PC-3 (cell line): ENCODE measurements around the gene BMP7. TPM values are rescaled to one million over a fixed set of nuclear protein-coding genes. Genes with fewer than 3 reads are reported as not detected.
A peak's percentile ranks its signal among the peaks of the same experiment; 100 is the strongest.

Experiments used
- ATAC-seq: fragments of 200-7000 bp; cut with Tn5 transposase; 2 replicates; pipeline ENCODE4 v1.9.1; 2020; ENCODE audit warnings: mild to moderate bottlenecking, moderate library complexity
- BruUV-seq: library from RNA; stranded (reverse); fragments of 400-500 nt; replicated peaks from 2 replicates; lab custom pipeline; 2021; lab: Mats Ljungman, UMichigan
- CTCF ChIA-PET: fragments of 300-600 bp; sonication (Branson Sonifier 250); formaldehyde crosslinking; loops from one replicate; lab custom pipeline; 2022; ENCODE audit warnings: antibody characterized with exemption; lab: Charles Lee
- POLR2A ChIA-PET: fragments of 300-600 bp; sonication (Branson Sonifier 250); formaldehyde crosslinking; loops from one replicate; lab custom pipeline; 2022; ENCODE audit warnings: antibody characterized with exemption; ENCODE audit not compliant: unreplicated experiment; lab: Charles Lee
- DNase-seq: peaks from one replicate; pipeline ENCODE4 v3.0.0-alpha.2; 2015
- H2AFZ ChIP-seq: fragments of 300-600 bp; sonication (generic); 2 replicates; pipeline ENCODE4 v1.6.0; 2016; ENCODE audit warnings: antibody characterized with exemption, low read length
- H3F3A ChIP-seq: fragments of 300-600 bp; sonication (generic); one replicate; pipeline ENCODE4 v1.6.0; 2017; ENCODE audit warnings: antibody characterized with exemption, low read length, control low read depth, mild to moderate bottlenecking; ENCODE audit not compliant: unreplicated experiment
- H3K27ac ChIP-seq: fragments of 300-600 bp; sonication (generic); 2 replicates; pipeline ENCODE4 v1.5.1; 2016; ENCODE audit warnings: mild to moderate bottlenecking, low read length
- H3K27me3 ChIP-seq: fragments of 300-600 bp; sonication (generic); 2 replicates; pipeline ENCODE4 v1.6.1; 2016; ENCODE audit warnings: low read length, mixed read lengths
- H3K36me3 ChIP-seq: fragments of 300-600 bp; sonication (generic); 2 replicates; pipeline ENCODE4 v1.6.1; 2016; ENCODE audit warnings: low read depth, mixed run types, low read length, mixed read lengths
- H3K4me1 ChIP-seq: fragments of 300-600 bp; sonication (generic); 2 replicates; pipeline ENCODE4 v1.5.1; 2016; ENCODE audit warnings: low read length; ENCODE audit not compliant: insufficient read depth
- H3K4me2 ChIP-seq: fragments of 300-600 bp; sonication (generic); 2 replicates; pipeline ENCODE4 v1.6.0; 2016; ENCODE audit warnings: low read length
- H3K4me3 ChIP-seq: fragments of 300-600 bp; sonication (generic); 2 replicates; pipeline ENCODE4 v1.5.1; 2016; ENCODE audit warnings: mild to moderate bottlenecking, low read length, mixed read lengths
- H3K79me2 ChIP-seq: fragments of 300-600 bp; sonication (generic); 2 replicates; pipeline ENCODE4 v1.6.1; 2017; ENCODE audit warnings: low read length, mixed read lengths
- H3K9ac ChIP-seq: fragments of 300-600 bp; sonication (generic); 2 replicates; pipeline ENCODE4 v1.6.0; 2016; ENCODE audit warnings: mild to moderate bottlenecking, low read length
- H3K9me2 ChIP-seq: fragments of 300-600 bp; sonication (generic); replicated peaks from 2 replicates; pipeline ENCODE4 v1.6.1; 2016; ENCODE audit warnings: mixed run types, low read length, mixed read lengths
- H3K9me3 ChIP-seq: fragments of 300-600 bp; sonication (generic); 2 replicates; pipeline ENCODE4 v1.6.1; 2016; ENCODE audit warnings: low read length, mixed read lengths
- H4K20me1 ChIP-seq: fragments of 300-600 bp; sonication (generic); 2 replicates; pipeline ENCODE4 v1.6.1; 2016; ENCODE audit warnings: low read length, mixed read lengths
- EZH2 ChIP-seq: fragments of 300-600 bp; sonication (generic); IDR thresholded peaks from one replicate; pipeline ENCODE4 v1.6.1; 2017; ENCODE audit warnings: antibody characterized with exemption, mild to moderate bottlenecking, low read length; ENCODE audit not compliant: unreplicated experiment
- EZH2phosphoT487 ChIP-seq: fragments of 300-600 bp; sonication (generic); IDR thresholded peaks from 2 replicates; pipeline ENCODE4 v1.6.1; 2018; ENCODE audit warnings: mild to moderate bottlenecking, antibody characterized with exemption, low read length, borderline replicate concordance
- intact Hi-C: fragments of 100-400 bp; cut with micrococcal nuclease; formaldehyde crosslinking; loops from 2 replicates; pipeline ENCODE4 v1.9.0; 2023
- total RNA-seq: library from RNA; depleted of rRNA; stranded (reverse); fragments of >200 nt; gene quantifications from 2 replicates; pipeline ENCODE4 v1.2.3, GENCODE V29; 2014
- TF ChIP-seq, protein P1 (sequence below): fragments of 300-600 bp; sonication (generic); conservative IDR thresholded peaks from 2 replicates; pipeline ENCODE4 v1.5.1; 2017; ENCODE audit warnings: antibody characterized with exemption, low read depth, mild to moderate bottlenecking, low read length

Gene BMP7
- total RNA-seq, 1 experiment from 2014 or later: not detected

DNA sequence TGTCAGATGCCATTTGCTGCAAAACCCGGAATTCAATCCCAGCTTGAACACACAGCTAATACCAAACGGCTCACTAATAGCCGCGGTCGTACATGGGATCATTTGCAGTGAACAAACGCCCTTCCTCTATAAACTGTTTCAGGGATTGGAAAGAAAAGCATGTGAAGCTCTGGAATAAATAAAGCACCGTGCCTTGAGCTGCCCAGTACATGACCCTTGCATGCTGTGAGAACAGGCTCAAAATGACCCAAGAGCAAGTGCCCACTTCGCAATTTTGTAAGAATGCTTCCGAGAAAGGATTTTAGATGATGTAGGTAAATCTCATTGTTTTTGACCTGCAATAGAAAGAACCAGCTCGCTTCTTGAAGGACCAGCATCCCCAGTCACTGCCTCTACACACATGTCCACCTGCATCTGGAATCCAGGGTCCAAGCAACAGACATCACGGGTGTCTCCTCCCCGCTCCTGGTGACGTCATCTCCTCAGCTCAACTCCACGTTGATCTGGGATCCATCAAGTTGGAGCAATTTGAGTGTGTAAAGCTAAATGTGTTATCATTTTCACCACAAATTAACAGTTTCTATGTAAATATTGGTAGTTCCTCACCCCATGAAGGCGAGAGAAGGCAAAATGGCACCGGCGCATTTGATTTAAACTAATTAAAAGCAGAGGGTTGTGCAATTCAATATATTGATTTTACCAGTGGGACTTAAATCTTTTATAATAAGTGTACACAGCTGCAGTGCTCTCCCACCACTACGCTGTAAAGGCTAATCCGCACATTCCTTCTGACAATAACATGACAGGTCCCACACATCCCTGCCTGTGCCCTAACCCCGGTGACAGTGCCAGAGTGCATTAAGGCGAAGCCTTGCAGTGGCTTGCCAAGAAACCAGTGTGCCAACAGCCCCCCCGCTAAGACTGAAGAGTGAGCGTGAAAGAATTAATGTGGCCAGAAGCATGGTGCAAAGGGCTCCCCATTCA lies 6.2 kb downstream of the BMP7 start:
- BruUV-seq: no TSS peak
- DNase-seq (no peak), ATAC-seq (no peak)
- Histone ChIP-seq H3K36me3 (no peaks in the 10 kb centered on the region), H3K9me3 (no peaks in the 10 kb centered on the region), H2AFZ (no peak overlapping the region), H3K9ac (no peak overlapping the region), H3K9me2 (no peaks in the 10 kb centered on the region), H3K27me3 (peaks cover 89% of the 10 kb centered on the region), H3K4me2 (no peak overlapping the region), H3K79me2 (no peaks in the 10 kb centered on the region), H3F3A (no peaks in the 10 kb centered on the region), H3K4me3 (no peak overlapping the region), H3K4me1 (no peaks in the 10 kb centered on the region), H3K27ac (no peak overlapping the region), H4K20me1 (no peaks in the 10 kb centered on the region)
- ChIA-PET POLR2A (interaction anchor here (1.0 kb wide), 1 partner anchor 120 kb away, joined by 3 read pairs; no protein-coding TSS in a partner anchor), CTCF (interaction anchor here (0.6 kb wide), 1 partner anchor 72 kb away, joined by 3 read pairs; no protein-coding TSS in a partner anchor)
- TF ChIP-seq, protein P1, sequence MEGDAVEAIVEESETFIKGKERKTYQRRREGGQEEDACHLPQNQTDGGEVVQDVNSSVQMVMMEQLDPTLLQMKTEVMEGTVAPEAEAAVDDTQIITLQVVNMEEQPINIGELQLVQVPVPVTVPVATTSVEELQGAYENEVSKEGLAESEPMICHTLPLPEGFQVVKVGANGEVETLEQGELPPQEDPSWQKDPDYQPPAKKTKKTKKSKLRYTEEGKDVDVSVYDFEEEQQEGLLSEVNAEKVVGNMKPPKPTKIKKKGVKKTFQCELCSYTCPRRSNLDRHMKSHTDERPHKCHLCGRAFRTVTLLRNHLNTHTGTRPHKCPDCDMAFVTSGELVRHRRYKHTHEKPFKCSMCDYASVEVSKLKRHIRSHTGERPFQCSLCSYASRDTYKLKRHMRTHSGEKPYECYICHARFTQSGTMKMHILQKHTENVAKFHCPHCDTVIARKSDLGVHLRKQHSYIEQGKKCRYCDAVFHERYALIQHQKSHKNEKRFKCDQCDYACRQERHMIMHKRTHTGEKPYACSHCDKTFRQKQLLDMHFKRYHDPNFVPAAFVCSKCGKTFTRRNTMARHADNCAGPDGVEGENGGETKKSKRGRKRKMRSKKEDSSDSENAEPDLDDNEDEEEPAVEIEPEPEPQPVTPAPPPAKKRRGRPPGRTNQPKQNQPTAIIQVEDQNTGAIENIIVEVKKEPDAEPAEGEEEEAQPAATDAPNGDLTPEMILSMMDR: no peak
- peak; percentile 59 for TF ChIP-seq EZH2
- intact Hi-C loops: no loop called here

DNA sequence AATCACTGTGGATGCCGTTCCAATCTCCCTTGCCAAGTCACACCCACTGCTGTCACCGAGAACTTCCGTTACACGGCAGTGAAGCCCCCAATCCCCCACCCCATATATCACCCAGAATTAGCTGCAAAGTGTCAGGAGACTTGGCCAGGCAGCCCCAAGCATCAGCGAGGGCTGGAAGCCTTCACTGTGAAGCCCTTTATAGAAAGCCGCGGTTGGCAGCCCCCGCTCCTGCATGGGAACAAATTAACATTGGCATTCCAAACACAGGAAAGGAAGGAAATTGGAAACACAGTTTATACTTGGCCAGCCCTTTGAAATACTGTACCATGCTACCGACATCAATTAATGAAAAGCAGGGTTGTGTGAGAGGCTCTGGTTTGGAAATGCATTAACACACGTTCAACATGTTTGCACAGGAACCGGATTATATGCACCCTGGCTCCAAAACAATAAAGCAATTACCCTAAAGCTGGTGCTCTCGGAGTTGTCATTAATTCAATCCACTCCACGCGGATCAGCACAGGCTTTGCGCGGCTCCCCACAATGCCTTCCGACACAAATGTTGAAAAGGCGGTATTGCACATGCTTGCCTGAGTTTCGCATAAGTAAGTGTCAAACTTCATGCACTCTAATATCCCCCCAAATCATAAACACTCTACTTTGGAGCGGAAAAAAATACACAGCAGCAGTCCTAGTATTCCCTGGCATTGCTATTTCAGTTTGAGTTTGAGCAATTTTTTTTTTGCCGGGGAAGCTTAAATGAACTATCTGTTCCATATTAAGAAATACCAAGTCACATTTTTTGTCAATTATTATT lies 7.1 kb downstream of the BMP7 start:
- no peak overlapping the region for H3K4me2 ChIP-seq
- H3K4me3 ChIP-seq: no peak overlapping the region
- ChIA-PET CTCF (no interaction called here), POLR2A (interaction anchor here (1.0 kb wide), 1 partner anchor 119 kb away, joined by 3 read pairs; no protein-coding TSS in a partner anchor)
- H3F3A ChIP-seq: no peaks in the 10 kb centered on the region
- H4K20me1 ChIP-seq: no peaks in the 10 kb centered on the region
- H3K79me2 ChIP-seq: no peaks in the 10 kb centered on the region
- H3K36me3 ChIP-seq: no peaks in the 10 kb centered on the region
- H3K27ac ChIP-seq: no peak overlapping the region
- ATAC-seq (no peak), DNase-seq (no peak)
- H3K9ac ChIP-seq: no peak overlapping the region
- H2AFZ ChIP-seq: no peak overlapping the region
- TF ChIP-seq, protein P1: no peak
- peak; percentile 62; the same call in 1 of the 2 replicates for TF ChIP-seq EZH2phosphoT487
- TF ChIP-seq EZH2: peak; percentile 88
- H3K9me2 ChIP-seq: no peaks in the 10 kb centered on the region
- peaks cover 90% of the 10 kb centered on the region for H3K27me3 ChIP-seq
- no peaks in the 10 kb centered on the region for H3K9me3 ChIP-seq
- intact Hi-C loops: no loop called here
- no TSS peak for BruUV-seq
- H3K4me1 ChIP-seq: no peaks in the 10 kb centered on the region
